Measurements from ENCODE around the gene RREB1.

GRCh38 chr6:7267071-7267465, 159.3 kb downstream of the RREB1 start:
- TF ChIP-seq EZH2phosphoT487 (IDR thresholded peaks at IDR 0.05; ENCODE audit: insufficient read depth, low read depth) = no peak
- TF ChIP-seq EZH2 (IDR thresholded peaks at IDR 0.05; ENCODE audit: insufficient read depth, poor library complexity, severe bottlenecking) = no peak
